K562 (cell line): ENCODE measurements around the gene ABHD16A. TPM values are rescaled to one million over a fixed set of nuclear protein-coding genes. Genes with fewer than 3 reads are reported as not detected.

Experiments used
- CBFB ChIP-seq: sonication (generic); formaldehyde crosslinking; IDR thresholded peaks from 2 replicates; pipeline ENCODE4 v1.4.0; 2020; ENCODE audit warnings: mild to moderate bottlenecking, missing genetic modification reagents
- CHD2 ChIP-seq: IDR thresholded peaks from 2 replicates; pipeline ENCODE4 v1.6.1; 2011; ENCODE audit warnings: low read depth, low read length
- CREB3 ChIP-seq: fragments of 450-650 bp; conservative IDR thresholded peaks from 2 replicates; pipeline ENCODE4 v1.6.1; 2016; ENCODE audit warnings: missing genetic modification characterization, low read depth, mild to moderate bottlenecking, missing compliant biosample characterization, moderate library complexity
- ESRRB ChIP-seq: fragments of 250-450 bp; sonication (Bioruptor Pico); IDR thresholded peaks from 2 replicates; pipeline ENCODE4 v1.5.0; 2020; ENCODE audit warnings: mild to moderate bottlenecking, moderate library complexity, borderline replicate concordance
- HDAC2 ChIP-seq: fragments of 450-650 bp; IDR thresholded peaks from 2 replicates; pipeline ENCODE4 v1.6.1; 2016; ENCODE audit warnings: mild to moderate bottlenecking
- LARP7 ChIP-seq: fragments of 450-650 bp; IDR thresholded peaks from 2 replicates; pipeline ENCODE4 v1.6.1; 2016
- MAZ ChIP-seq, 2 experiments: fragments of 450-650 bp in 1 of 2; sonication (generic) in 1 of 2; formaldehyde crosslinking; IDR thresholded peaks in 1 of 2; conservative IDR thresholded peaks in 1 of 2; 2 replicates each; pipeline versions ENCODE4 v1.4.0 to v1.5.0; 2020; ENCODE audit warnings: mild to moderate bottlenecking in 1 of 2, missing genetic modification reagents in 1 of 2
- NFE2 ChIP-seq: IDR thresholded peaks from 2 replicates; pipeline ENCODE4 v1.6.1; 2014; ENCODE audit warnings: antibody characterized with exemption, low read depth
- PHF20 ChIP-seq: fragments of 450-650 bp; IDR thresholded peaks from 2 replicates; pipeline ENCODE4 v1.6.1; 2018; ENCODE audit not compliant: partially characterized antibody
- SMARCA4 ChIP-seq: fragments of 450-650 bp; IDR thresholded peaks from 2 replicates; pipeline ENCODE4 v1.6.1; 2016
- SMARCC2 ChIP-seq: fragments of 450-650 bp; IDR thresholded peaks from 2 replicates; pipeline ENCODE4 v1.6.1; 2017; ENCODE audit warnings: antibody characterized with exemption, moderate library complexity, mild to moderate bottlenecking, low read depth
- SRSF7 ChIP-seq: fragments of 200-400 bp; formaldehyde crosslinking; optimal IDR thresholded peaks from 2 replicates; pipeline ENCODE3; 2017; ENCODE audit warnings: mild to moderate bottlenecking, low read depth, low read length
- TAF15 ChIP-seq: fragments of 200-400 bp; formaldehyde crosslinking; IDR thresholded peaks from 2 replicates; pipeline ENCODE4 v1.6.1; 2017; ENCODE audit warnings: mild to moderate bottlenecking, low read depth, low read length, moderate library complexity
- THRAP3 ChIP-seq: fragments of 450-650 bp; IDR thresholded peaks from 2 replicates; pipeline ENCODE4 v1.6.1; 2016; ENCODE audit warnings: mild to moderate bottlenecking, inconsistent platforms, borderline replicate concordance
- TOE1 ChIP-seq, 2 experiments: fragments of 450-650 bp in 1 of 2; sonication (generic) in 1 of 2; formaldehyde crosslinking in 1 of 2; IDR thresholded peaks; 2 replicates each; pipeline versions ENCODE4 v1.7.1 to v1.8.0; 2016 to 2022; ENCODE audit warnings: borderline replicate concordance in 2 of 2, mild to moderate bottlenecking in 2 of 2, antibody characterized with exemption in 1 of 2, inconsistent platforms in 1 of 2, low read depth in 1 of 2, missing genetic modification reagents in 1 of 2, moderate library complexity in 1 of 2
- U2AF1 ChIP-seq: fragments of 200-400 bp; formaldehyde crosslinking; optimal IDR thresholded peaks from 2 replicates; pipeline ENCODE3; 2017; ENCODE audit warnings: mild to moderate bottlenecking, low read depth, low read length, moderate library complexity
- ZNF395 ChIP-seq: fragments of 200-800 bp; sonication (Bioruptor generic); IDR thresholded peaks from 2 replicates; pipeline ENCODE4 v1.6.1; 2017; ENCODE audit warnings: missing genetic modification characterization, missing compliant biosample characterization
- ZNF830 ChIP-seq: fragments of 250-450 bp; sonication (Bioruptor Pico); IDR thresholded peaks from 2 replicates; pipeline ENCODE4 v1.5.0; 2021; ENCODE audit warnings: mild to moderate bottlenecking
- polyA plus RNA-seq, 8 experiments: library from polyadenylated mRNA; depleted of rRNA in 4 of 8; stranded (reverse) in 5 of 8; unstranded in 3 of 8; fragments of >200 nt; fragmentation: Nextera tagmentation in 2 of 8; fragmentation: Illumina TruSeq in 1 of 8; extraction: Ambion mirVana in 2 of 8; extraction: Trizol in 1 of 8; gene quantifications; 2 replicates each; pipeline versions ENCODE4 v1.2.1 to v1.2.3, GENCODE V29; 2011 to 2014; ENCODE audit warnings: inconsistent platforms in 1 of 8, missing spikeins in 1 of 8
- total RNA-seq, 7 experiments: library from RNA; depleted of rRNA in 6 of 7; stranded (reverse); fragments of >200 nt in 6 of 7; fragmentation: Illumina TruSeq in 2 of 7; extraction: Trizol in 2 of 7; gene quantifications; 2 replicates each; pipeline versions ENCODE4 v1.2.1 to v1.2.3, GENCODE V29; 2011 to 2021; ENCODE audit warnings: low replicate concordance in 1 of 7
- TF ChIP-seq, protein P1 (sequence below): fragments of 250-450 bp; sonication (Bioruptor Pico); IDR thresholded peaks from 2 replicates; pipeline ENCODE4 v1.5.0; 2021; ENCODE audit warnings: mild to moderate bottlenecking, moderate library complexity
- TF ChIP-seq, protein P2 (sequence below): fragments of 450-650 bp; formaldehyde crosslinking; IDR thresholded peaks from 2 replicates; pipeline ENCODE4 v1.4.0; 2022; ENCODE audit warnings: mild to moderate bottlenecking, moderate library complexity

Gene ABHD16A
- total and polyA plus RNA-seq, 9 of the 15 experiments (the other 6 are each of a cell fraction or from before 2014, with no cell fraction given): 25.8 to 120 (median 81.6) TPM

DNA sequence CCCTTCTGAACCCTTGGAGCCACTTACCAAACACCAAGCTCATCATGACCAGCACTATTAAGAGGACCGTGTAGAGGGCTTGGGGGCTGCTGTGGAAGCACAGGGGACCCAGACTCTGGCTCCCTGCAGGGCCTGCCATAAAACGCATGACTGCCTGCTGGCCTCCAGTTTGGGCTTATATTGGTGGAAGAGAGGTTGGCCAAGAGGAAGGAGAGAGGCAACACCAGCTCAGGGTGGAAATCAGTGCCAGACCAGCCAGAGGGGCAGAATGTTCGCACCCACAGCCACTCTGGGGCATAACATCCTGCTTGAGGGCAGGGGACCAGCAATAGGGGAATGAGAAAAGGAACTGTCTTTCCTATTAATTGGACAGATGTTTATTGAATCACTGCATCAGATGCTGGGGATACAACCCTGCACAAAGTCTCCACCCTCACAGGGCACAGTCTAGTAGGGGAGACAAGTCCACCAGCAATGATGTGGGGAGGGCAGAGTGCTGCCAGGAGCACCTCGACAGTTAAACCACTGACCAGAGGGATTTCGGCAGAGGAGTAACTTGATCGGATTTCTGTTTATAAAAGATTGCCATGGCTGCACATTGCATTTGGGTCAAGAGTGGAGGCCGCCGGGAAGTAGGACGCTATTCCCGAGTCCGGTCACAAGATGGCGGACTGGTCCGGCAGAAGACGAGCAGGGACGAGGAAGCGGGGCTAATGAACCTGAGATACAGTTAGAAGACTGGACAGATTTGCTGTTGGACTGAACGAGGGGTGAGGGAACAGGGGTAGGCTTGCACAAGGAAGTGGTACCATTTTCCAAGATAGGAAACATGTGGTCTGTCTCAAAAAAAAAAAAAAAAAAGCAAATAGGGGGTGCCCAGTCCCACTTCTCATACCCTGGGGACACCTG is 22.6 kb downstream of the ABHD16A start, which contains the start of gene LY6G5C (continued):
- TF ChIP-seq SMARCC2 (no peak), LARP7 (no peak), CHD2 (0 out of 2 replicates have a peak, but pooled peaks have one; percentile 26), SMARCA4 (no peak), HDAC2 (no peak), U2AF1 (no peak), CREB3 (tag) (no peak), ZNF395 (no peak), TOE1 (IDR thresholded peaks at IDR 0.05; ENCODE audit: borderline replicate concordance) (no peak), TOE1 (CRISPR knock-in tag; IDR thresholded peaks at IDR 0.05; ENCODE audit: borderline replicate concordance, low read depth) (no peak), ESRRB (no peak), CBFB (CRISPR knock-in tag) (no peak), ZNF830 (CRISPR knock-in tag) (no peak), PHF20 (no peak), MAZ (CRISPR knock-in tag; conservative IDR thresholded peaks at IDR 0.05 in 1 of 2, IDR thresholded peaks at IDR 0.05 in 1 of 2) (peak; percentile 28 to 71; a peak in 2 of 4 replicates), SRSF7 (no peak), TAF15 (no peak), THRAP3 (no peak), NFE2 (no peak)
- TF ChIP-seq, protein P1, sequence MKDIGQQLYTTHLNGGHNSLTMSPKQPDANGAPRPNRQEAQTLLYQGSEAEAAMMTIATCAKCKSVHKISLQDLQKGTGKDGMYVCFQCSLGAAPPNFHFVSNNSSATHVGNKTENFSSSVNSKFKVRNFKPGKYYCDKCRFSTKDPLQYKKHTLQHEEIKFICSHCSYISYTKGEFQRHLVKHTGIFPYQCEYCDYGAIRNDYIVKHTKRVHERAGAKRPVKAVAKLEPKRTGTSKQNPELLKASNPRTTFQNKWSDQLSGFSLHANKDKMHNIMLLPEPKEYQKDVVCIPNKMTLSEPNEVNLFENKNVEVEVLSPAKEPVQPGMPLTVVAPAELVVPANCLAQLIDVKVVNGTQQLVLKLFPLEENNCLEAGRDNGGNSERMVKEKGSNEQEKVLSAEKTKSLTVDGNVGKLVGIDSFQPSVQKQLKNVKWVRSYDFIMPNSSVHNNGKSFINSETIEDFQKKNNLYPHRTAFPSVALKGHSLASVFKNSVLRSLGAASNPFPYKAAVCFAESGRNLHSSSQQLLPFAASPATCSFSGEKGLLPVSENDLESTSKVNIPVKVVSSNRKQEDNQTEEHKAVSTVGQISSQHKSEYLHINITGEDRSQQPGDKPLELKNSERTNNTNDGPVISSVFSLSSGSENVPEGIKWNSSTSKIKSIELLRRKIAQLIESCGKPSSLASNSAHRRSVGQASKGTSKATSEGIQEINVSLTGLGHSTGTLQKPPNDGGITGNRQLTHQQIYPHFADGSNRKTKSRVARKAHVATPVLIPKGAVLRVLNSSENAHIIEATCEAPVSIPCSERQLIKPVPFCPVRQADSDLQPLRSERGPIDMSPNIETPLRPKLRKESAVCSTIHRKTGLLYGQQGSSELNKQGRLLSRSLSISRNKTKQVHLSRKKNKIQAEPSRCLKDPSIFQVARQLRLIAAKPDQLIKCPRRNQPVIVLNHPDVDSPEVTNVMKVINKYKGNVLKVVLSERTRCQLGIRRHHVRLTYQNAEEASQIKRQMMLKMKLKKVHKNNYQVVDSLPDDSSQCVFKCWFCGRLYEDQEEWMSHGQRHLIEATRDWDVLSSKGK (CRISPR knock-in tag): no peak
- TF ChIP-seq, protein P2, sequence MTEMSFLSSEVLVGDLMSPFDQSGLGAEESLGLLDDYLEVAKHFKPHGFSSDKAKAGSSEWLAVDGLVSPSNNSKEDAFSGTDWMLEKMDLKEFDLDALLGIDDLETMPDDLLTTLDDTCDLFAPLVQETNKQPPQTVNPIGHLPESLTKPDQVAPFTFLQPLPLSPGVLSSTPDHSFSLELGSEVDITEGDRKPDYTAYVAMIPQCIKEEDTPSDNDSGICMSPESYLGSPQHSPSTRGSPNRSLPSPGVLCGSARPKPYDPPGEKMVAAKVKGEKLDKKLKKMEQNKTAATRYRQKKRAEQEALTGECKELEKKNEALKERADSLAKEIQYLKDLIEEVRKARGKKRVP (CRISPR knock-in tag): peak; percentile 11; the same call in 1 of the 2 replicates
